Measurements from ENCODE around the gene S1PR3. TPM values are rescaled to one million over a fixed set of nuclear protein-coding genes. Genes with fewer than 3 reads are reported as not detected.

The S1PR3 gene
- polyA plus RNA-seq, 1 donor: 24.6 TPM

DNA sequence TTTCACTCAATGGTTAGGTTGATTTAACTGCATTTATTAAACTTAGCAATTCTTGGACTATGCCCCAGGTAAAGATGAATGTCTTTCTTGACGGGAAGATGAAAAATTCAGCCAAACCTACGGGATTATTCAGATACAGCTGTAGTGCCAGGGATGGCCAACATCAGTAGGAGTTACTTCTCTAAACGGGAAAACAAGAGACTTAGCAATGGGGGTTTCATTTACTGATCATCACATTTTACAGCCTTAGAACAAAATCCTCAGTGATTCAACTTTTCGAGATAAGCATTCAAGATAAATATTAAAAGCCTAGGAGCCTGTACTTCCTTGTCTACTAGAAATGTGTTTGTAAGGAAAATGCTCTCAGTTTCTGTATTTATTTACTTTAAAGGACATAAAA lies 46.1 kb downstream of the S1PR3 start:
- DNase-seq (ENCODE audit: low read depth): no peak

DNA sequence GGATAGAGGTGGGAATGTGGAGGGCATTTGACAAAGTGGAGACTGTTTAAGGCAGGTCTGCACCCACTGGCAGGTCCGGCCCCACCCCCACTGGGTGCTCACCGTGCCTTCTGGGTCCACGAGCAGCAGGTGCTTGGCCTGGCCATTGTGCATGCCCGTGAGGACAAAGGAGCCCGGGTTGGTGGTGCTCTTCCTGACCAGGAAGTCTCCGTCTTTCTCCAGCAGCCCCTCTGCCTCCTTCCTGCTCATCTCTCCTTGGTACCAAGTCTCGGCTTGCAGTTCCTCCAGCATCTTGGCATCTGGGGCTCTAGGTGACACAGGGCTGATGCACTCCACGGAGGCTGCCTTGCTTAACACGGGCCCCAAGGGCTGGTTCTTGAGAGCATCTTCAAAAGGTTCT lies 46.6 kb downstream of the S1PR3 start:
- no peak for DNase-seq (ENCODE audit: low read depth)

DNA sequence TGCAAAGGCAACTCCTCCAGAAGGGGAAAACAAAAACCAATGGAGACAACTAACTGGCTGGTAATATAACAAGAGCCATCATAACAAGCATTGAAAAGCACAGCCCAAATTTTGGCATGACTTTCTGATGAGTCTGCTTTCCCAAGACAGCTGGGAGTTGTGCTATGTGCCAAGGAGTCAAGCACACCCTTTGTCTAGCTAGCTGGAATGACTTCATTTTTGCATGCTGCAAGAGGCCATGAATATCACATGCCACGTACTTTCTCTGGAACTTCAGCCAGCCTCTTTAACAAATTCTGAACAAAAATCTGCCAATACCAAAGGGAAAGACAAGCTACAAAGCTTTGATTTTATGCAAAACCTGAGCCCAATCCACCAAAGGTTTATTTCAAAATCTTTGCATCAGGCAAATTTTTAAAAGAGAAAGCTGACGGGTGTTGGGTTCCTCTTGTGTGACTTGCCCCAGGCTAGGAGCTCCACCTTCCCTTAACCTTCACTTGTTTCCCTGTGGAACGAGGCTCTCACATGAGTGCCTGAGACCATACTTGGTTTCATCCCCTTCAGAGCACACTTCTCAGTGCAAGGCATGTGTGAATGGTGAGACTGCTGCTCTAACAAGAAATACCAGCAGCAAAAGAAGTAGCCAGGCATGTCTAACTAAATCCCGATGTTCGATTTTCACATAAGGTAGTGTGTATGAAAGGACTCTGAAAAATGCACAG lies 47.3 kb downstream of the S1PR3 start:
- DNase-seq (ENCODE audit: low read depth): no peak

DNA sequence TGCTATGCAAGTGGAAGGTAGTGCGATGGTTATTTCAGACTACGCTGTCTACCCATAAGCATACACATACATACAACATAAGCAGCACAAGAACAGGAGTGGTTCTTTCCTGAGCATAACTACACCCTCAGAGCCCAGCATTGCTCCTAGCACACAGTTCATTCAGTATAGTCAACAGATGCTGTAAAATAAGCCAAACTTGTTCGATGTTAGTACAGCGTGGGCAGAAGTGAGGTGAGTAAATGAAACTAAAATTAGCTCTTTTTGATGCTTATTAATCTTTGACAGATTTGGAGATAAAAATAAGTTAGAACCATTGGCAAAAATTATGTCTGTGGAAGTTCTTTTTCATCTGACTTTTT lies 47.8 kb downstream of the S1PR3 start:
- DNase-seq (ENCODE audit: low read depth): no peak

DNA sequence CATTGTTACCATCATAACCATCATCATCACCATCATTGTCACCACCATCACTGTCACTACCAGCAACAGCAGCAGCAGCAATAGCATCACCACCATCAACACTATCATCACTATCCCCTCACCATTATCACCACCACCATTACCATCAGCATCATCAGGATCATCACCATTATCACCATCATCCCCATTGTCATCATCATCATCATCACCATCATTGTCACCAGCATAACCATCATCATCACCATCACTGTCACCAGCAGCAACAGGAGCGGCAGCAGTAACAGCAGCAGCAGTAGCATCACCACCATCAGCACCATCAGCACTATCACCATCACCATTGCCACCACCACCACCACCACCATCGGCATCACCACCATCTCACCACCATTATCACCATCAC lies 48.4 kb downstream of the S1PR3 start:
- DNase-seq (ENCODE audit: low read depth): no peak

DNA sequence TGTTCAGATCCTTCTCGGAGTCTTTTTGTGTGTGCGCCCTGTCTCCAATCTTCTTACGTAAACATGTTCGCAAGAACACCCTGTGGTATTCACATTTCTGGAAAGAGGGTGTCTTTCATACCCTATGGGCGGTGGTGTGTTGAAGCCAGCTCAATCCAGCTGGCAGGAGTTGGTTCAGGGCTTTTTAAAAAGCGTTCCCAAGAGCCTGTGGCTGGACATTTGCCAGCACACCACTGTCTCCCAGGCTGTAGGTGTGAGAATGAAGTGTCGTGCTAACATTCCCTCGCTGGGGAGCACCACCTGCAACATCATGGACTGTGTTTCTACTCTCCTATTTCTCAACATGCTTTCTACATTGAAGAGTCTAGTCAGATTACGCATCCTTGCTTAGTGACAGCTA lies 51.7 kb downstream of the S1PR3 start:
- no peak for DNase-seq (ENCODE audit: low read depth)

DNA sequence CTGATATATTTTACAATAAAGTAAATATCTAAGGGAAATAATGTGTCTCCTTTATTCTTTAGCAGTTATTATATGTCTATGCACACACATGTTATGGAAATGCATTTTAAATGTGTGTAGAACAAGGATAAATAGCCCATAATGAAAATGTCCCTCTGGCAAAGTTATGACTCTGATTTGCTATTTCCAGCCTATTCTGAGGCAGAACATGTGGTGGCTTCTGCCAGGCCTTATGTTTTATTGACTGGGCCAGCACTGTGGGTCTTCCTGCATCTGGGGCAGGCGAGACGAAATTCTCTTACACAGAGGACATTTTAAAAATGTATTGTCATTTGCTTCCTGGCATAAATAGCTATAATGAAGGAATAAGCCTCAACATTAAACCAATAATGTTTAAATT lies 52.8 kb downstream of the S1PR3 start:
- DNase-seq (ENCODE audit: low read depth): no peak

DNA sequence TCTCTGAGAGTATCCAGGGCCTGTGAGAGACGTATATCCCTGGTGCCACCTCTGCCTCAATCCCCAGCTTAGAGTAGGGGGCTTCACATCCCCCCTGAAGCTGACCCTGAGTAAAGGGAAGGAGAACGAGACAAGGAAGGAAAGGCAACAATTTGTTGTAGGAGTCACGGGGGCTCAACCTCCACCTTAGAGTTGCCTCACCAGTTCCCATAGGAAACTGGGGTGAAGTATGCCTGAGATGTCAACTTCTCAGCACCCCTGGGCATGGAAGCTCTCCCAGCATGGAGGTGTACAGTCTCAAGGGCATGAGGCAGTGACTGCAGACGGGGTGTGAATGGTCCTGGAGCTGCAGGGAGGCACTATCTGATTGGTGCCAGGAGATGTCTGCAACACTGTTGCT lies 53.6 kb downstream of the S1PR3 start:
- DNase-seq (ENCODE audit: low read depth): no peak

DNA sequence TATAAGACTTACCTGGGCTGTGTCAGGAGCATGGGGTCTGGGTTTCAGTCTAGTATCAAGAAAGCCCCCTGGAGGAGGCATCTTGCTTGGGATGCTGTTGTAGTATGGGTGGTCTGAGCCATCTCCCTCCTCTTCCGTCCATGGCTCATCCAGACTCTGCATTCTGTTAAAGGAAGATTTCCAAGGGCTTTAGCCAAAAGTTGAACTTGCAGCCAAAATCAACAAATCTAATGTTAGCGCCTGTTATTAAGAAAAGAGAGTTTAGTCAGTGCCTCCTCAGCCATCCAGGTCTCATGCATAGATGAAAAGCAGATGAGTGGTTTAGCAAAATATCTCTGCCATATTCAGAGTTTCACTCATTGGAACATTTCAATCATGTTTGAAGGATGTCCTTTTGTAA lies 55.6 kb downstream of the S1PR3 start:
- DNase-seq (ENCODE audit: low read depth): no peak

DNA sequence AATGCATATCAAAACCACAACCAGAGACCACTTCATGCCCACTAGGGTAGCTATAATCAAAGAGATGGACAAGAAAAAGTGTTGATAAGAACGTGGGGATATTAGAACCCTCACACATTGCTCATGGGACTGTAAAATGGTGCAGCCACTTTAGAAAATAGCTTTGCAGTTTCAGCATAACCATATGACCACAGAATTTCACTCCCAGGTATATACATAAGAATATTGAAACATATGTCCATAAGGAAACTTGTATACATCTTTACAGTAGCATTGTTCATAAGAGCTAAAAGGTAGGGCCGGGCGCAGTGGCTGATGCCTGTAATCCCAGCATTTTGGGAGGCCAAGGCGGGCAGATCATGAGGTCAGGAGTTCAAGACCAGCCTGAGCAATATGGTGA lies 56.4 kb downstream of the S1PR3 start:
- no peak for DNase-seq (ENCODE audit: low read depth)

DNA sequence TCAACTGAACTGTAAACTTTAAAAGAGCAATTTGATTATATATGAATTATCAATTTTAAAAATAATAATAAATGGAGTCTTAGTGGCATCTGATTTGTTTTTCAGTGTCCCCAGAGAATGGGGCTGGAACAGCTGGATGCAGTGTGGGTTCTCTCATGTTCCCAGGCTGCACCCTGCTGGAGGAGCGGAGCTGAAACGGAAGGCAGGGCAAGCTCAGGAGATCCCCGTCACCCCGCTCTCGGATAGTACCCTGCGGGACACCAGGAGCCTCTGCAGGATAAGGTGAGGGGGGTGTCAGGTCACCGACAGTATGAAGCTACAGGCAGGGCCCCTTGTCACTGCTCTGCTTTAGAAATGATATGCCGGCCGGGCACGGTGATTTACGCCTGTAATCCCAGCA lies 57.3 kb downstream of the S1PR3 start:
- DNase-seq (ENCODE audit: low read depth): no peak

DNA sequence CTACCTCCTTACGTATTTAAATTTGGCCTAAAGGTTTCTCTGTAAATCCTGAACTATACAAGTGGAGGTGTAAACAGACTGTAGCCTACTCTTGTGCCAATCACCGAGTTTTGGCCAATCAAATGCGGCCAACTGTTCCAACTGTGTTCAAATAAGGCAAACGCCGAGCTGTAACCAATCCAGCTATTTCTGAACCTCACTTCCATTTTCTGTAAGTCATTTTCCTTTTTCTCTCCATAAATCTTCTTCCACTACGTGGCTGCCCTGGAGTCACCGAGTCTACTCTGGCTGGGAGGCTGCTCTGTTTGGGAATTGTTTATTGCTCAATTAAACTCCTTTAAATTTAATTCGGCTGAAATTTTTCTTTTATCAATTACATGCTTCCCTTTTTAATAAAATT lies 58.4 kb downstream of the S1PR3 start:
- no peak for DNase-seq (ENCODE audit: low read depth)

DNA sequence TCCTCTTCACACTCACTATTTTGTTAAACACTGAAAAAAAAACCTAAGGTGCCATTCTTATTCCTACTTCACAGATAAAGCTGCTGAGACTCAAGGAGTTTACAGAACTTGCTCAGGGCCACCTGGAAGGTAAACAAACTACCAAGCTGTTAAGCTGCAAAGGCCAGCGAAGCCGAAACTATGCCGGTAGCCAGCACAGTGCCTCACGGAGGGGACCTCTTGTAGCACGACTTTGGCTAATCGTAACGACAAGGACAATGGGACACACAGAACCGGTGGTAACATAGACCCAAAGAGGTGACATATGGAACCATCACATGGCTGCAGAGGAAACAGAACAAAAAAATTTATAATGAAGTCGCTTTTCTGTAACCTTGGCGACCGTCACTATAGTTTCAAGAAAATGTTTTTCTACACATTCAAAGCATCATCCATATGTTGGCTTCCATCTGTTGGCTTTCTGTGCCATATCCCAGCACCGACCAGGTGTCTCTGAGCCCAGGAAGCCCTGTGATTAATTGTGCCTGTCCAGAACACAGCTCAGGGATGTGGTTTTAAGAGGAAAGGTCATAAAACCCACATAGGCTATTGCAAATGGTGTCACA lies 60.3 kb downstream of the S1PR3 start:
- DNase-seq (ENCODE audit: low read depth): no peak

DNA sequence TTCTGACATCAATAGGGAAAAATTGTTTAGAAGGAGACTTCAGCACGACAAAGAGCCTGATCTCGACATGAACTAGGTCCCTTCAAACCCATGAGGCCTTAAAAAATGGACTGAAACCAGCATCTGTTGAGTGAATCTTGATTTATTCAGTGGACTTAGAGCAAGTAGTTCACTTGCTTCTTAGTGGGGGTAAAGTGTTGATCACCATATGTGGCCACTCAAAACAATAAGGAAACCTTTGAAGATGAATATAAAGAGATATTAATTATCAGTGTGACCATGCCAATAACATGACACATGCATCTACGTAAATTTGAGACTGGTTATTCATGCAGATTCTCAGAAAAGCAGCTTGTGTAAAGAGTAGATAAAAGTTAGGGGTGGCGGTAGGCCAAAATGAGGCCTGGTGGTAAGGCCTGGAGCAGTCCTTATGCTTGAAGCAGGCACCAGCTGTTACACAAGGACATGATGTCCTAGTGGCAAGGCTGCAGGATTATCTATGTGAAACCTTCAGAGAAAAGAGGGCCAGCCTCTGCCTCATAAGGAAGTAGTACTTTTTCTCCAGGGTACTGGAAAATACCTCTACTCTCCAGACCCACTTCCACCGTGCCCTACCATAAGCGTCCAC lies 61.3 kb downstream of the S1PR3 start:
- no peak for DNase-seq (ENCODE audit: low read depth)

DNA sequence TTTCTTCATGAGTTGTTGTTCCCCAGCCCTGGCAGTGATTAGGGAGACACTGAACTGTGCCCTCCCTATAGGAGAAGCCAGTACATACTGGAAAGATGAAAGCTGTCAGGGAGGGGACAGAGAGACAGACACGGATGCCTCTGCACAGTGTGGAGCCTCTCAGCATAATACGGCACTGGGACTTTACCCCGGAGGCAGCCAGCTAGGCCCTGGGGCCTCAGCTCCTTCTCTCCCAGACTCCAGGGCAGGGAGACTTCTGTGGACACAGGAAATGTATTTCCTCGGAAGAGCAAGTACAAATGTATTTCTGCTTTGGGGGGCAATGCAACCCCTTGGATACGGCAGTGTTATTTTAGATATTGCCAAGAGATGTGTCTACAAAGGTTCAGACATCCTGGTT lies 62.0 kb downstream of the S1PR3 start:
- no peak for DNase-seq (ENCODE audit: low read depth)

Other genes with a start within 250 kb of the S1PR3 start
- gene SHC3, start 187.3 kb downstream of the S1PR3 start, polyA plus RNA-seq (ENCODE audit: insufficient read length): 0.61 TPM

Measured in forelimb muscle (tissue), 1 donor.